GM19035 (cell line): Measurements from ENCODE around the gene CYTH1.

Source experiments
- ATAC-seq: cut with Tn5 transposase; IDR thresholded peaks from one replicate; pipeline ENCODE4 v1.9.1; 2021; ENCODE audit not compliant: unreplicated experiment

Gene CYTH1

DNA sequence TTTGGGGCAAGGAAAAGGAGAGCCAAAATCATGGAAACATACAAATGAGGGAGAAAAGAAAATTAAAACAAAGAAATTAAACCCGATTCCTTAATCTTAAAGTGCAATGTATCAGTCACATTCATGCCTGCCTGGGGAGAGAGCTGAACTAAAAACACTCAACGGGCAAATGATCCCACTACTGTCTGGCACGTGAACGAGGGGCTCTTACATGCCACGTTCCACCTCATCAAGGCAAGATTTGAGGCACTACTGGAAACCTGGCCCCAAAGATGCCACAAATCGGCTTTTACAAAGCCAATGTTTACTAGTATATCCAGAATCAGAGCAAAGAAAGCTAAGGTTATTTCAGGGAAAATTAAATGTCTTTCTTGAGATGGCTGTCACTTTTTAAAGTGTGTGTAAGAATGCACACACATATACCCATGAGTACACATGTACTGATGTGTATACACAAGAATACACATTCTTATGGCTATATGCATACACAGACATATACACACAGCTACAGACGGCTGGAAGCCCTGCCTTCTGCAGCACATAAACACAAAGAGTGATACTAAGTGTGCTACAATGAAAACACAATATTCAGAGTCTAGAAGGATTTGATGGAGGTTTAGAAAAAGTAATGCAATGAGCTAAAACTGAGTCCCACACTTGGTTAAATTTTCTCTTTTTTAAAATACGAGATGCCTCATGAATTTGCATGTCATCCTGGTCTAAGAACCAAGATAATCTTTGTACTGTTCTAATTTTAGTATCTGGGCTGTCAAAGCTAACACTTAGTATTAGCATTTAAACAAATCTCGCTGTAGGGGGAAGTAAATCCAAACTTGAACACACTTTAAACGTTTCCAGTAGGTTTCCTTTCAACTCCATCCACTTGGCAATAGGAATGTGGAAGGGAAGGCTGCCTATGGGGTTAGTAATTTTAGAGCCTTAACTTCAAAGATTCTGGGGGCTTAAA, 85.8 kb downstream of the CYTH1 start:
- ATAC-seq: no peak

- ATAC-seq: no peak
Observed at GRCh38 chr17:78694805-78695531, 87.1 kb downstream of the CYTH1 start.

GRCh38 chr17:78693346-78694083, 88.6 kb downstream of the CYTH1 start:
- ATAC-seq: no peak

- no peak for ATAC-seq
Observed at GRCh38 chr17:78692460-78693010, 89.5 kb downstream of the CYTH1 start.

DNA sequence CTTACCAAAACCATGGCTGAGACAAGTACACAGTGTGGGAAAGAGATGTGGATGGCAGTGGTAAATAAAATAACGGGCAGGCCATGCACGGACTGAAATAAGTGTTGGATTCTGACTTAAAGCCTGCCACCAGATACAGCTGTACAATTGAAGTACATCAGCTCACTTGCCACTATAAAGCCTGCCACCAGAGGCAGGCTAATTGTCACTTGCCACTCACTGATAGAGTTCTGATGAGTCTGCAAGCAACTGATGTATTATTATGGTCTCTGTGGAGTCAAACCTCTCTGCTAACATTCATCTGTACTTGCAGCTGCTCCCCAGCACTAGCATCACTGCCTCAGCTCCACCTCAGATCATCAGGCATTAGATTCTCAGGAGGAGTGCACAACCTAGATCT, 93.0 kb downstream of the CYTH1 start:
- no peak for ATAC-seq

GRCh38 chr17:78687944-78688343, 94.1 kb downstream of the CYTH1 start:
- no peak for ATAC-seq

DNA sequence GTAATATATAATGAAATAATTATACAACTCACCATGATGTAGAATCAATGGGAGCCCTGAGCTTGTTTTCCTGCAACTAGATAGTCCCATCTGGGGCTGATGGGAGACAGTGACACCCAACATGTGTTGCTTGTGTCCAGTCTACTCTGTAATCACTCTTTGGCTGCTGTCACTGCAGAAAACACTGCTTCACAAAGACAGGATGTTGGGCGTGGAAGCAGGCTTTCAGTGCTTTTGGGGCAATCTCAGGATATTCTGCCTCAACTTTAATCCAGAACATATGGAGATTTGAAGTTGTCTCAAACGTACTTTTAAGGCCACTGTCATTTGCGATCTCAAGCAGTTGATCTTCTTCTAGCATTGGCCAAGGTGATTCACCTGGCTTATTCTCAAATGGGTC, 94.9 kb downstream of the CYTH1 start:
- no peak for ATAC-seq

DNA sequence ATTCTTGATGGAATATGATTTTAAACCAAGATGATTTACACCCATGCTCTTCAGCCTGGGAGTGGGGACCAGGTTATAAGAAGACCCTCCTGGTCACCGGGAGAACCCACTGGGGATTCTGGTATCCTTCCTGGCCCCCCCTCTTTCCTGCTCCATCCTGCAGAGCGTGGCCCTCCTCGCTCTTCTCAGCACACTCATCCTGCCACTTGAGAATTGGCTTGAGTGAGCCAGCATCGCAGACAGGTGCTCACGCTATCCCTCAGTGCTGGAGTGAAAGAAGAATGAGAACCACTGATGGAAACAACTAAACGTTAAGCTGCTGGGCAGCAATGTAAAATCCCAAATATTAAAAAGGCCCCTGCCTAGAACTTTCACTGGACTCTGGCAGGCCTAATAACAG, 98.0 kb downstream of the CYTH1 start:
- no peak for ATAC-seq

DNA sequence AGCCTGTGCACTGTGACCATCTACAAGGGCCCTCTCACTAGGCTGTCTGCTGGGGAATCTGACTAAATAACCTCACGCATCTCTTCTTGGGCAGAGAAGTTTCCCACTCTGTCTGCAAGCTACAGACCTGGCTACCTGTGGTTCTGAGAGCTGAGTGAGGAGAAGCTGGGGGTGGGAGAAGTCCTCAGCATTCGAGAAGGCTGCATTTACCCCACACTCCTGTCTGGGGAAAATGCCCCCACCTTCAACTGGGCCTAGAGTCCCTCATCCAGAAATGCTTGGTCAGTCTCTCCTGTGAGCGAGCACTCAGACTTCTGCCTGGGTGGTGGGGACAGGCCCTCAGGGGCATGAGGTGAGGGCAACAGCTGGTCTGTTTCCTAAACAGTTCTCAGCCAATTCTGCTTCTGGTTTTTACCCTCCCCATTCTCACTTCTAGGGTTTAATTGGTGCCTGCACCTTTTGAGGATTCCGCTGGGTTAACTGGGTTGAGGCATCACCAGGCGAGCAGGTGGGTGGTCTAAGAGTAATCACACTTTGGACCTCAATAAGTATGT, 98.6 kb downstream of the CYTH1 start:
- no peak for ATAC-seq

GRCh38 chr17:78682363-78682762, 99.7 kb downstream of the CYTH1 start:
- no peak for ATAC-seq

- ATAC-seq: no peak
Observed at GRCh38 chr17:78680436-78680835, 101.6 kb downstream of the CYTH1 start.

DNA sequence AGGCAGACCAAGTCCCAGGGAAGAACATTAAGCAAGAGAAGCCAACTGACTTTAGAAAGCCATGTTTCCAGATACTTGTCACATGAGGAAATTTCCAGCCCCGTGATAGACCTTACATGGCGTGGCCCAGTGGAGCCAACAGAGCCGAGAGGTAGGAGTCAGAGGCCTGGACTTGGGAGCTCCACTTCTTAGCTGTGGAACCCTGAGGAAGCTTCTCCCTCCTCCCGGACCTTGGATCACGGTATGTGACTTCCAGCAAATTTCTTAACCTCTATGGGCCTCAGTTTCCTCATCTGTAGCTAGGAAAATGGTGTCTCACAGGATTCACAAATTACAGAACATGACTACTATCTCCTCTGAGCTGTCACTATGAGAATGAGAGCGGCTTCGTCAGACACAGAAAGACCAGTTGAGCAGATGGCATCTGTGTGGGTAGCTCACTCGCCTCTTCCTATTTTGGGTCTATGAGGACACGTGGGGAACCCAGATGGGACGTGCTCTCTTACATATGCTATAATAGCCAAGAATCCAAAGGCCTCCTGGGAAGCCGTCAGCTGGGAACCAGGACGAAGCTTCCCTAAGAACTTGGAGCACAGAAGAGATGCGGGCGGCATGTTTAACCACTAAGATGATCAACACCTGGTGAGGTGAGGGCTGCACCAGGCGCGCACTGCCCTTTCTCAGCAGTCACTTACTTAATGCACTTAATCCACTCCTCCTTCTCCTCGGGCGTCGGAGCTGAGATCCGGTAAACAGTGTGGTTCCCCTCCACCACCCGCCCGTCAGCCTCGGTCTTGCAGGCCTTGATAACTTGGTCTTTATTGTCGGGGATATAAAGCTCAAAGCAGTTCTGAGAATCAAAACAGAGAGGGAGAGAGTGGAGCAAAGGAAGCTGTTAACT, 102.3 kb downstream of the CYTH1 start:
- no peak for ATAC-seq

GRCh38 chr17:78678711-78679110, 103.4 kb downstream of the CYTH1 start:
- no peak for ATAC-seq

- ATAC-seq: no peak
Observed at GRCh38 chr17:78678222-78678557, 103.9 kb downstream of the CYTH1 start.

GRCh38 chr17:78677303-78678221, 104.5 kb downstream of the CYTH1 start:
- ATAC-seq: no peak

DNA sequence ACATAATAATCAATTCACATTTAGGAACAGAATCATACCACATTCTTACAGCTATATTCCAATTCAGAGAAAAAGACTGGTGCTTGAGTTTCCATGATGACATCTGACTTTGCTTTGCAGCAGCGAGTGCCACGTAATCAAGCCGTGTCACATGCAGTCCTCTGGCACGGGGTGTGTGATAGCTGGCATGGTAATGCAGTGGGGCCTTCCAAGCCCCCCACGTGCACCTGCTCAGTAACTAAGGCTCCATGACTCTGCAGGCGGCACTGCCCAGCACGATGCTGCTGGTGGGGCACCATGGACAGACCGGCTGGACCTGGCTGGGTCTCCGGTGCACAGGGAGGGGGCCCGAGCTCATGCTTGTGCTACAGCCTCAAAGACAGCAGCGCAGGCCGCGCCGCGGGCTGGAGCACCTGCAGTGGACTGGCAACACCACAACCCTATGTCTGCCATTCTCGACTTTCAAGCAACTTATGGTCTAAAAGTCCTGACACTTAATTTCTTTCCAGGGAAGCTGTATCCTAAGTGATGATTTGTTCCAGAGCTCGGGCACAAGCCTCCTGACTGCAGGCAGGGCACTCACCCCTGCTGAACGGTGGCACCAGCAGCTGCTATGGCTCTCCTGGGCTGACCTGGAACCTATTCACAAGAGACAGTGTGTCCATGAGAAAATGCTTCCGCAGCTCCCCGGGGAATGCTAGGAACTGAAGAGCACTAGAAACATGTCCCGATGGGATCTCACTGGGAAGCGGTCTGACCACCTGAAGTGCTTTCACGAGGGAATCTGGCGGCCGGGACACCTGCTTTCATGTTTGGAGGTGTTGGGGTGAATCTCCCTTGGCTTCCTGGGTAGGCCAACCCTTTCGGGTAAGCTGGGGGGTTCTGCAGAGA, 105.4 kb downstream of the CYTH1 start:
- no peak for ATAC-seq

DNA sequence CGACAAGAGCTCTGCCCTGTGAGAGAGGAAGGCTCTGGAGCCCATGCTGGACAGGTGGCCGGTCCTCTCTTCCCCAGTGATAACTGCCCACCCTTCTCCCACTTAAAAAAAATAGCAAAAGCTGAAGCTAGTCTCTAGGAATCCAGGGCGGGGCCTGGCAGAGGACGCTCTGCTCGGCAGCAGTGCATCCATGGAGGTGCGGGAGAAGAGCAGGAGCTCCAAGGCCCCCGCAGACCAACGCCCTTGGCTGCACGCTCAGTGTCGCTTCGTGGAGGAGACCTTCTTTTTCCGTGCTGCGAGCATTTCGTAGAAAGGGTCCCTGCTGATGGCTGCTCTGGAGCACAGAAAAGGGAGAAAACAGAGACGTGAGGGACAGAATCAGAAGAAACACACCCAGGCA, 106.2 kb downstream of the CYTH1 start:
- ATAC-seq: no peak

GRCh38 chr17:78675316-78675616, 106.8 kb downstream of the CYTH1 start:
- ATAC-seq: no peak
